NOMO-1 (cell line): Measurements from ENCODE around the gene RNF215.
"Not testable (repeated sequence)": the region's sequence is repeated elsewhere in the genome, so short reads cannot be mapped to it uniquely, and the experiment has no call there.

Source experiments
- DNase-seq, 2 experiments: peaks; one replicate each; lab custom pipeline; 2025; ENCODE audit not compliant: unreplicated experiment in 2 of 2; lab: John Stamatoyannopoulos, UW

The RNF215 gene

DNA sequence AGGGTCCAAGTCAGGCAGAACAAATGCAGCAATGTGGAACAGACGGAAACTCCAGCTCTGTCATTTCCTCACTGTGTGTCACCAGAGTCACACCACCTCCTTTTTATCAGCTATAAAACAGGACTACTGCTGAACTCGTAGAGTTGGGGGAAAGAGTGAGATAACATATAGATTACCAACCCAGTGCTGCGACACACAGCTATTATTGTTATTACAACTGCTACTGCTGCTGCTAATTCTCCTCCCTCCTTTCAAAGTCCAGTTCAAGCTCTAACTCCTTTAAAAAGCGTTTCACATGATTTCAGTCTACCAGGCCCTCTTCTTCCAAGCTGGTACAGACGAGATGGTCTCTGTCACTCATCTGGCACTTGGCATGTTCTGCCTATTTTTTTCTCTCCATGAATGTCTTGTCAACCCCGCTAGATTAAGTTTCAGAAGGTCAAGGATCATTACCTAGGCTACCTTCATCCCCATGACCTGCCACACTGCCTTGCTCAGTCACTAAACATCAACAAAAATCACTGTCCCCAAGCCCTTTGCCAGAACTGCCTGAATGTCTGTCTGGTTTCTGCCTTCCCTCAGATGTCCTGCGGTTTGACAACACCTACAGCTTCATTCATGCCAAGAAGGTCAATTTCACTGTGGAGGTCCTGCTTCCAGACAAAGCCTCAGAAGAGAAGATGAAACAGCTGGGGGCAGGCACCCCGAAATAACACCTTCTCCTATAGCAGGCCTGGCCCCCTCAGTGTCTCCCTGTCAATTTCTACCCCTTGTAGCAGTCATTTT, 34.7 kb upstream of the RNF215 start:
- DNase-seq = no peak

- no peak for DNase-seq
Observed at GRCh38 chr22:30420347-30421125, 33.3 kb upstream of the RNF215 start.

DNA sequence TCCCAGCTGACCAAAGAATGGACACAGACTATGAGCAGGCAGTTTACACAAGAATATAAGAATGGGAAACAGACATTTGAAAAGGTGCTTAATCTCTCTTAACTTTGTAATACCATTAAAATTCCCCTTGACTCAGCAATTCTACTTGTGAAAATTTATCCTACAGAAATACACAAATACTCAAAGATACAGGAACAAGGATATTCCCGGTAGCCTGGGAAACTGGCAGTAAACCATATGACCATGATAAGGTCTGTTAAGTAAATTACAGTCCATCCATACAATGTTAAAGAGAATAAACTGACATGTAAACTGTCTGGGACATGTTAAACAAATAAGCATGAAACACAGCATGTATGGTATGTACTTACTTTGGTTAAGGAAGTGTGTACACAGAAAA, 29.6 kb upstream of the RNF215 start:
- DNase-seq = no peak

GRCh38 chr22:30416403-30416802, 29.2 kb upstream of the RNF215 start:
- DNase-seq = no peak

DNA sequence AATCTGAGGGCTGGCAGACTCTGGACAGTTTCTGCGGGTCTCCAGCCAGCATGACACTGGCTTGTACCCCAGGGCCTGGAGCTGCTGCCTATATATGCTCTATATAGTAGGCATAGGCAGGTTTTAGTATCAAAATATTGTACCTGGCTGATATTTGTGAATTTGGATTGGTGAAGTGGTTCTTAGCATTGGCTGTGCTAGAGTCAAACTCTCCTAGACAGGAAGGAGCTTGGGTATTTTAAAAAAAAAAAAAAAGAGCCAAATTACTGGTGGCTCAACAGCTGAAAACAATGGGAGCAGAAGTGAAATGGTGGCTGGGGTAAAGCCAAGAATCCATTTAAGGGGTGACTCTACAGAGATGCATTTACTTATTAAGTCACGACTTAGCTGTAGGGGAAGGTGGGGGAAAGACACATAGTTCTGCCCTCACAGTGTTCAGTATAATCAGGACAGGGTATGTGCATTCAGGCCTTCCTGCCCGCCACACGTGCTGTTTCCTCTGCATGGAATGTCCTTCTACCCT, 27.4 kb upstream of the RNF215 start:
- no peak for DNase-seq

- DNase-seq = no peak
Observed at GRCh38 chr22:30413745-30414524, 26.7 kb upstream of the RNF215 start.

DNA sequence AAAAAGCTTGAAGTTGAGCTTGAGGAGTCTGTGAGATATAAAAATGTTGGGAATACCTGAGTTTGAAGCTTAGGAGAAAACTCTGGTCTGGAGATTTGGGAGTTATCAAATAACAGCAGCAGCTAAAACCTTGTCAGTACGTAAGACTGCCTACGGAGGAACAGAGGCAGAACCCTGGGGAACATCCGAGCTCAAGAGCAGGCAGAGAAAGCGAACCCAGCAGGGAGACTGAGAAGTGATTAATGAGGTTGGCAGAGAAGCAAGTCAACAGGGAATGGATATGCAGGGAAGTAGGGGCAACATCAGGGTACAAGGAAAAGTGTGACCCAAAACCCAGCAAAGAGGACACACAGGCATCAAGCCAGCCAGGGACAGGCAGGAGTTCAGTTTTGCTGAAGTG, 25.8 kb upstream of the RNF215 start:
- DNase-seq = no peak

DNA sequence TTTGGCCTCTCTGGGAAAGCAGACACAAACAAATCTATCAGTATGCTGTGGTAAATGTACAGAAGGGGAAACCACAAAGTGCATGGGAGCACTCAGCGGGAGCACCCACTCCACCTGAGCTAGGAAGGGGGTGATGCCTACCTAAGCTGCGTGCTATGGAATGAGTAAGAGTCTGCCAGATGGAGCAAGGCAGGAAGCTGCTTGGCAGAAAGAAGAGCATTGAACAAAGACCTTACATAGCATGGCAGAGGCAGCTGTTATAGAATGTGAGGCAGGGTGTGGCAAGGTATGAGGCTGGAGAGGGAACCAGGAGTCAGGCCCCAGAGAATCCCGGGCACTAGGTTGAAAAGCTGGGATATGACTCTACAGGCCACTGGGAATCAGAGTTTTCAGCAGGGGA, 24.6 kb upstream of the RNF215 start:
- no peak for DNase-seq

DNA sequence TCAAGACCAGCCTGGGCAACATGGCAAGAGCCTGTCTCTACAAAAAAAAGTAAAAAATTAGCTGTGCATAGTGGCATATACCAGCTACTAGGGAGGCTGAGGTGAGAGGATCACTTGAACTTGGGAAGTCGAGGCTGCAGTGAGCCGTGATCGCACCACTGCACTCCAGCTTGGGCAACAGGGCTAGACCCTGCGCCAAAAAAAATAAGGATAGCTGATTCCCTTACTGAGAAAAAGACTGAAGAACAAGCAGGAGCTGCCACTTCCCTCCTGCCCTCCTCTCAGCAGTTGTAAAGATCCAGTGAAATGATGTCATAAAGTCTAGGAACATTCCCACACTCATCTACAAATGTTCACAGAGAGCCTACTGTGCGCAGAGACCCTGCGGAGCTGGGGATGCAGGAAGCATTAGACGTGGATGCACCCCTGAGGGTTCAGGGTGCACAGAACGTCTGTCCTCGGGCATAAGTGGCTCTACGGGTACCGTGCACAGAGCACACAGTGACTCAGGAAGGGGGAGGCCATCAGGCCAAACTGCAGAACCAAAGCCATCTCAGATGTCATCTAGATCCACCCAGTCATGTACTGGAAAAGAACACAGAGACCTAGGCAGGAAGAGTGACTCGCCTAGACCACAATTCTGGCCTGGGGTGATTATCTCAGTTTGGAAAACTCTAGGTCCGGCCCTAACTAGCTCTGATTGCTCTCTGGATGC, 21.3 kb upstream of the RNF215 start:
- no peak for DNase-seq

DNA sequence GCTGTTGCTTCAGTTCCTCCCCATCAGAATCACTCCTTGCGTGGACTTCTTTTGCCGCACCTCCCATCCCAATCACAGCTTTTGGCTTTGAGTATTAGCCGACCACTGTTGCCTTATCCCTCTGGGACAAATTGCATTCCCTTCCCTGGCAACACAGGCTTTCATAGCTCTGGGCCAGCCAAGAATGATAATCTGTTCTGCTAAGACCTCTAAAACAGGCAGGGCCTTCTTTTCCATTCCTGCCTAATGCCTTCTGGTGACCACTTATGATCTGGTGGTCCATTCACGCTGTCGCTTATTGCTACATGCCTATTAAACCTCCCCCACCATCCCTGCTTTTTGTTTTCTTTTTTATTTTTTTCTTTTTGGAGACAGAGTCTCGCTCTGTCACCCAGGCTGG, 19.2 kb upstream of the RNF215 start:
- DNase-seq = no peak

- no peak for DNase-seq
Observed at GRCh38 chr22:30405731-30406130, 18.5 kb upstream of the RNF215 start.

DNA sequence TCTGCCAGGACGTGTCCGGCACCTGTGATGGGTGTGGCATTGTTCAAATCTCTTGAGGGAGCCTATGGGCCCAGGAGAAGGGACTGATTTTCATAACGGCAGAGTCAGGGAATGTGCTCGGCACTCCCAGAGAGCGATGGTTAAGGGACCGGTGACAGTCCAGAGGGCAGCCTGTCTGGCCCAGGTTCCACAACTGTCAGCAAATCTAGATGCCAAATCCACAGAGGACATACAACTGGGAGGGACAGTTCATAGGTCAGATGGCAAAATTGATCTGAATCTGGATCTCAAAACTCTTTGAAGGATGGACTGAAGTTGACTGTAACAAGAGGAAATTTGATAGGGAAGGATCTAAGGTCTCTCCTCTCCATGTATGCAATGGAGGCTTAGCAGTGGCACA, 17.1 kb upstream of the RNF215 start:
- no peak for DNase-seq

- DNase-seq = not testable (repeated sequence)
Observed at GRCh38 chr22:30402766-30403104, 15.5 kb upstream of the RNF215 start.

DNA sequence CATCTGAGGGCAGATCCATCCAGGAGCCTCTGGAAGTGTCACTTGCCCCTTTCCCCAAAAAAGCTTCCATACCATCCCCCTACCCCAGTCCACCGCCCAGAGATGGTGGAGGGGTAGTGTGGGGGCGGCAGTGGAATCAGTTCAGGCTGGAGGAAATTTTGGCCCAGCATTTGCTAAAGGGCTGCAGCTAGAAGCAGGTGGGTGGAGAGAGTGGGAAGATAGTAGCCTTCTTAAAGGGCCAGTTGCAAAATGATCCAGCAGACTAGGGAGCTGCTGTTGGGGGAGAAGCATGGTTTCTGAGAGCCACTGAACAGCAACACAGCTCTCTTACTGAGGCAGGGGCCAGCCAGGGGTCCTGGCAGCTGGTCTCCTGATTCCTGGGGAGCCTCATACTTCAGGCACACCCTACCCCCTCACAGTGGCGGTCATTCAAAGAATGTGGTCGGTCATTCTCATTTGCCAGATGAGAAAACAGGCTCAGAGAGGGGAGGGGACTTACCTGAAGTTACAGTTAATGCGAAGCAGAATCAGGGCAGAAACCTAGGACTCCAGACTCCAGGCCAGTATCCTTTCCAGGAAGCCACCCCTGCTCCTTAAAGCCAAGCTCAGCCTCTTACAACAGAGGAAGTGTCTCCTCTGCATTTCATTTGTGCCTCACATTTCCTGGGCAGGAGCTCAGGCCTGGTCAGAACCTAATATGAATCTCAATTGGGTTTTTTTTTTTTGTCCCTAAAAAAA, 15.0 kb upstream of the RNF215 start:
- DNase-seq = no peak

GRCh38 chr22:30401024-30401423, 13.8 kb upstream of the RNF215 start:
- DNase-seq = not testable (repeated sequence)

- DNase-seq = no peak
Observed at GRCh38 chr22:30400159-30400558, 12.9 kb upstream of the RNF215 start.

GRCh38 chr22:30399718-30400117, 12.5 kb upstream of the RNF215 start:
- no peak for DNase-seq

DNA sequence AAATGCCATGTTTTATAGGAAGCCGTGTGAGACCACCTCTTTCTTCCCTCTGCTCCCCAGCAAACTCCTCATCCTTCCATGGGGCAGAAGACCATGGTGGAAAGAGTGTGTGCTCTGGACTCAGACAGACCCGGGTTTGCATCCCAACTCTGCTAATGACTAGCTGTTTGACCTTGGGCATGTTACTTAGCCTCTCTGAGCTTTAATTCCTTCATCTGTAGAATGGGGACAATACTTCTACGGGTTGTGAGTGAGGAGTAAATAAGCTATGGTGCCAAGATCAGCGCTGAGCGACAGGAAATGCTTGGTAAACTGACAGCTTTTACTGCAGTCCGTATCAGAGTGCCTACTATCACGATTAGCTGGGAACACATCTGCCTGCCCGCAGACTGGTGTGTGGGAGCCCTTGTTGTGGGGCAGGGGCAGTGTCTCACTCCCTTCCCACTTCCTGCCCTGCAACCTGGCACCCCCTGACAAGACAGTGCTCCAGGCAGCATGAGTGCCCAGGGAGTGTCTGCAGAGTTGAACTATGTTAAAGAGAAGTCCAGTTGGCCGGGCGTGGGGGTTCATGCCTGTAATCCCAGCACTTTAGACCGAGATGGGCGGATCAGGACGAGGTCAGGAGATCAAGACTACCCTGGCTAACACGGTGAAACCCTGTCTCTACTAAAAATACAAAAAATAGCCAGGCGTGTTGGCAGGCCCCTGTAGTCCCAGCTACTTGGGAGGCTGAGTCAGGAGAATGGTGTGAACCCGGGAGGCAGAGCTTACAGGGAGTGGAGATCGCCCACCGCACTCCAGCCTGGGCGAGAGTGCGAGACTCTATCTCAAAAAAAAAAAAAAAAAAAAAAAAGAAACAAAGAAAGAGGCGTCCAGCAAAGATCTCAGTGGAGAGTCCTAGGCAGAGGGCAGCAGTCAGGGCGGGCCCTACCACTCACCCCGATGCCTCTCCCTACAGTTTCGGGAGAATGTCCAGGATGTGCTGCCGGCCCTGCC, 11.8 kb upstream of the RNF215 start:
- no peak for DNase-seq
